Ovary (tissue), 9 donors: ENCODE measurements around the gene WBP1. TPM values are rescaled to one million over a fixed set of nuclear protein-coding genes. Genes with fewer than 3 reads are reported as not detected.
"Not testable (repeated sequence)": the region's sequence is repeated elsewhere in the genome, so short reads cannot be mapped to it uniquely, and the experiment has no call there.

ENCODE experiments used
- DNase-seq, 5 donors: peaks; one replicate each; pipeline ENCODE4 v3.0.0-alpha.2; 2019 to 2020
- H3K27ac ChIP-seq, 2 donors: fragments of 200-600 bp; one replicate each; pipeline versions ENCODE4 v1.5.1 to v1.8.0; 2019 to 2022
- H3K27me3 ChIP-seq: fragments of 200-600 bp; one replicate; pipeline ENCODE4 v1.8.0; 2022
- H3K36me3 ChIP-seq: fragments of 200-600 bp; sonication (generic); one replicate; pipeline ENCODE4 v1.5.1; 2019
- H3K4me1 ChIP-seq: one replicate; pipeline ENCODE4 v1.8.1; 2013; ENCODE audit warnings: mild to moderate bottlenecking, moderate library complexity; ENCODE audit not compliant: insufficient read depth
- H3K4me3 ChIP-seq: fragments of 200-600 bp; sonication (generic); one replicate; pipeline ENCODE4 v1.5.1; 2017
- H3K9me3 ChIP-seq, 2 donors: fragments of 200-600 bp in 1 of 2; sonication (generic) in 1 of 2; one replicate each; pipeline versions ENCODE4 v1.5.1 to v1.8.1; 2013 to 2019; ENCODE audit warnings: mild to moderate bottlenecking in 1 of 2, moderate library complexity in 1 of 2
- CTCF ChIP-seq, 3 donors: fragments of 450-650 bp in 2 of 3; fragments of 200-600 bp in 1 of 3; IDR thresholded peaks; one replicate each; pipeline versions ENCODE4 v1.5.1 to v1.8.0; 2016 to 2022; ENCODE audit warnings: antibody characterized with exemption in 3 of 3, mild to moderate bottlenecking in 1 of 3
- EP300 ChIP-seq: sonication (generic); formaldehyde crosslinking; IDR thresholded peaks from one replicate; pipeline ENCODE4 v1.6.1; 2017; ENCODE audit warnings: antibody characterized with exemption
- POLR2A ChIP-seq: fragments of 450-650 bp; IDR thresholded peaks from one replicate; pipeline ENCODE4 v1.6.1; 2017; ENCODE audit warnings: antibody characterized with exemption, mild to moderate bottlenecking, moderate library complexity
- WGBS, 3 donors: extraction: QIAGEN DNeasy Blood & Tissue Kit in 1 of 3; methylation state at CpG; one replicate each; pipeline versions ENCODE4 v1.1.5 to v1.1.7; 2013 to 2017; 5-methylcytosine and 5-hydroxymethylcytosine counted together
- intact Hi-C, 4 donors: fragments of 100-400 bp; cut with DNase I; formaldehyde crosslinking; loops; one replicate each; pipeline versions ENCODE4 v1.11.0 to v1.15.1; 2022 to 2023
- polyA plus RNA-seq, 2 donors: library from polyadenylated mRNA; stranded (reverse); fragments of 200-250 nt in 1 of 2; fragments of 350-450 nt in 1 of 2; fragmentation: Illumina TruSeq in 1 of 2; extraction: RNeasy Lipid Tissue Mini Kit (QIAGEN cat#74804) in 1 of 2; gene quantifications; one replicate each; pipeline ENCODE4 v1.2.3, GENCODE V29; 2013 to 2014
- total RNA-seq, 7 donors: library from RNA; depleted of rRNA in 2 of 7; stranded (reverse); fragments of >200 nt in 2 of 7; fragmentation: NEBNext Ultra II Directional in 3 of 7; extraction: Animal tissue kit (Norgen Biotek cat#: 25700) in 3 of 7; gene quantifications; one replicate each; pipeline versions ENCODE4 v1.1.0 to v1.2.4, GENCODE V29; 2016 to 2023
- donor health status: DM: no; HTN: no; CAD: no; lungs with moderate emphysema.
- donor health status: DM: no; HTN: no; CAD: no.
- donor health status: Bipolar disorder and iron deficiency.
- donor health status: DM: yes; HTN: yes; CAD: no.
- donor health status: DM: no; HTN: no; CAD: no.
- donor health status: DM: yes; HTN: yes; CAD: no.

The WBP1 gene
- total and polyA plus RNA-seq, 9 donors = 52.4 to 114 (median 73.3) TPM

- no peak for TF ChIP-seq POLR2A
- TF ChIP-seq CTCF (IDR thresholded peaks at IDR 0.05) = no peak
- no peak for TF ChIP-seq EP300
- WGBS, 3 donors = 82 to 88% (median 88%) methylated on average over 5 of the region's 5 CpGs
- intact Hi-C loops = loop anchor here in 1 of 4 donors (5.0 kb wide), 1 partner anchor 177 kb away; the partner anchor contains the start of gene SEMA4F
- Histone ChIP-seq H3K36me3 (no peaks in the 10 kb centered on the region), H3K27me3 (no peaks in the 10 kb centered on the region), H3K4me3 (no peak overlapping the region), H3K4me1 (peaks cover 5% of the 10 kb centered on the region), H3K27ac (no peak overlapping the region), H3K9me3 (no peaks in the 10 kb centered on the region)
- no peak for DNase-seq
Measured at GRCh38 chr2:74474899-74475298, 16.7 kb downstream of the WBP1 start.

- Histone ChIP-seq H3K4me1 (peaks cover 8% of the 10 kb centered on the region), H3K27ac (no peak overlapping the region), H3K27me3 (no peaks in the 10 kb centered on the region), H3K36me3 (no peaks in the 10 kb centered on the region), H3K9me3 (no peaks in the 10 kb centered on the region), H3K4me3 (peak overlapping the region; percentile 48)
- intact Hi-C loops = loop anchor here in 2 of 4 donors (5.0 kb wide), 2 partner anchors 51 to 106 kb away; no protein-coding TSS in a partner anchor
- 37 to 46% (median 40%) methylated on average over 3 of the region's 3 CpGs for WGBS, 3 donors
- no peak for DNase-seq
- TF ChIP-seq CTCF (IDR thresholded peaks at IDR 0.05) (no peak), EP300 (no peak)
Measured at GRCh38 chr2:74481431-74481830, 23.2 kb downstream of the WBP1 start.

- Histone ChIP-seq H3K36me3 (no peaks in the 10 kb centered on the region), H3K4me3 (peak overlapping the region; percentile 48), H3K27me3 (no peaks in the 10 kb centered on the region), H3K9me3 (no peaks in the 10 kb centered on the region), H3K4me1 (peaks cover 8% of the 10 kb centered on the region), H3K27ac (peak overlapping the region; percentile 86 to 87)
- DNase-seq = peak in 2 of 5 donors; percentile 48 to 56
- no peak for TF ChIP-seq EP300
- no peak for TF ChIP-seq CTCF (IDR thresholded peaks at IDR 0.05)
- no peak for TF ChIP-seq POLR2A
- intact Hi-C loops = loop anchor here in 2 of 4 donors (5.0 kb wide), 2 partner anchors 50 to 105 kb away; no protein-coding TSS in a partner anchor
- WGBS, 3 donors = 0 to 1% (median 1%) methylated on average over 62 to 80 of the region's 80 CpGs
Measured at GRCh38 chr2:74481961-74482800, 23.9 kb downstream of the WBP1 start.

DNA sequence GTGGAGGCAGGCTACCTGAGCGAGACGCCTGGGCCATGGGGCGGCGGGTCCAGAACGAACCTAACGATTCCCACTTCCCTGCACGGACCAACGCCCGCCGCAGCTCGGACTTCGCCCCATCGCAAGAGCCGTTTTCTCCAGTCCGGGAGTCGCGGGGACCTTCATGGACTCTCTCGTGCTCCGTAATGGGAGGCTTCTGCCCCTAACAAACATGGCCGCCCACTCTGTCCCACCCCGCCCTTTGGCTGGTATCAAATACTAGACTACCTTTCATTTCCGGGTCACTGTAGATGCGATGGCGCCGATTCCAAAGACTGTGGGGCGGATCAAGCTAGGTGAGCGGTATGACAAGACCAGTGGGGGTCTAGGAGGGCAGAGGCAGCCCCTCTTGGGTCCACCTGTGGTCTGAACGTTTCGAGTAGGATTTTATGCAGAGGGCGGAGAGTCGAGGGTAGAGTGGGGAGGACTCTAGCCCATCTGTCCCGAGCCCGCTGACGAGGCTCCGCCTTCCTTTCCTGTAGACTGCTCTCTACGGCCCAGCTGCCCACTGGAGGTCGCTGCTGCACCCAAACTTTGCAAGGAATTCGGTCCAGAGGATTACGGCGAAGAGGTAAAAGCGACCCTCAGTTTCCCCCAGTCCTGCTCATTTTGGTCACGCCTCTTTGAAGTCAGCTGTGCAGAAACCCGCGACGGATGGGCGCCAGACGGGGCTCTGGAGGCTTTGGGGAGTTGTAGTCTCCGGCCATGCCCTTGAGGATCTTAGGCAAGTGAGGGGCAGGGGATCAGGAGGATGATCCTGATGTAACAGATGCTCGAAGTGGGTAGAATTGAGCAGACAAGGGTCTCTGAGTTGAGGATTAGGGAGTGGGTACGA is 24.8 kb downstream of the WBP1 start, which contains the start of the genes CCDC142 and TTC31:
TSS of gene CCDC142 (minus strand) at position 198 of the 874 bp plus-strand sequence. CDS start at position 37, 161 bp downstream.
TSS of gene TTC31 (plus strand) at position 281 of the 874 bp plus-strand sequence. CDS start at position 296, 15 bp downstream.
- DNase-seq = peak; percentile 94 to 97 (median 94)
- intact Hi-C loops = loop anchor here in 2 of 4 donors (5.0 kb wide), 2 partner anchors 49 to 104 kb away; no protein-coding TSS in a partner anchor

GRCh38 chr2:74483675-74484164 is 25.5 kb downstream of the WBP1 start:
- not testable (repeated sequence) for H3K36me3 ChIP-seq, DNase-seq, H3K9me3 ChIP-seq, H3K27me3 ChIP-seq, H3K4me1 ChIP-seq
- WGBS, 3 donors = 60 to 71% (median 68%) methylated on average over 19 of the region's 19 CpGs
- intact Hi-C loops = loop anchor here in 2 of 4 donors (5.0 kb wide), 2 partner anchors 49 to 104 kb away; no protein-coding TSS in a partner anchor
- Histone ChIP-seq H3K4me3 (peak overlapping the region; percentile 48), H3K27ac (peak overlapping the region in 1 of 2 donors; percentile 87)

More for the DNA sequence above, 24.8 kb downstream of the WBP1 start, which contains the start of the genes CCDC142 and TTC31:
- Histone ChIP-seq H3K27ac (peak within 1 kb of the TSS; percentile 86 to 87), H3K27me3 (no peaks in the 10 kb centered on the region), H3K36me3 (no peaks in the 10 kb centered on the region), H3K4me3 (peak within 1 kb of the TSS; percentile 48), H3K4me1 (peaks cover 8% of the 10 kb centered on the region), H3K9me3 (no peaks in the 10 kb centered on the region)
- WGBS, 3 donors = 0% methylated on average over 50 of the region's 50 CpGs
- TF ChIP-seq EP300 = peak; percentile 24
- TF ChIP-seq CTCF (IDR thresholded peaks at IDR 0.05) = peak; percentile 76 to 87 (median 83)
- peak; percentile 53 for TF ChIP-seq POLR2A
